CD14-positive monocyte (primary cell): ENCODE data around the gene BOLA1. TPM values are rescaled to one million over a fixed set of nuclear protein-coding genes. Genes with fewer than 3 reads are reported as not detected.

Experiments used
- DNase-seq, 3 donors: peaks; one replicate each; pipeline ENCODE4 v3.0.0-alpha.2; 2011 to 2022
- H2AFZ ChIP-seq: 2 replicates; pipeline ENCODE4 v1.6.0; 2012; ENCODE audit warnings: mild to moderate bottlenecking, low read depth, low read length, inconsistent platforms; ENCODE audit not compliant: insufficient read depth, poor library complexity, severe bottlenecking
- H3K27ac ChIP-seq, 2 donors: 1 replicate in 1 of 2; 2 replicates in 1 of 2; pipeline ENCODE4 v1.5.1; 2012 to 2013; ENCODE audit warnings: low read length in 2 of 2, control low read depth in 1 of 2, inconsistent platforms in 1 of 2, low read depth in 1 of 2, mild to moderate bottlenecking in 1 of 2
- H3K27me3 ChIP-seq, 2 donors: one replicate each; pipeline versions ENCODE4 v1.6.0 to v1.6.1; 2011 to 2013; ENCODE audit warnings: low read length in 2 of 2; ENCODE audit not compliant: control insufficient read depth in 2 of 2, insufficient read depth in 2 of 2
- H3K36me3 ChIP-seq, 2 donors: replicated peaks in 1 of 2; 1 replicate in 1 of 2; 2 replicates in 1 of 2; pipeline versions ENCODE4 v1.5.1 to v1.6.1; 2012 to 2013; ENCODE audit warnings: low read length in 2 of 2, control low read depth in 1 of 2, inconsistent platforms in 1 of 2, mild to moderate bottlenecking in 1 of 2; ENCODE audit not compliant: insufficient read depth in 2 of 2, control insufficient read depth in 1 of 2
- H3K4me1 ChIP-seq, 2 donors: 1 replicate in 1 of 2; 2 replicates in 1 of 2; pipeline versions ENCODE4 v1.5.1 to v1.6.1; 2012 to 2013; ENCODE audit warnings: low read length in 2 of 2, control low read depth in 1 of 2, inconsistent platforms in 1 of 2, mild to moderate bottlenecking in 1 of 2, moderate library complexity in 1 of 2; ENCODE audit not compliant: insufficient read depth in 2 of 2, control insufficient read depth in 1 of 2
- H3K4me2 ChIP-seq: replicated peaks from 2 replicates; pipeline ENCODE3; 2012; ENCODE audit warnings: low read length, moderate library complexity, mild to moderate bottlenecking; ENCODE audit not compliant: poor library complexity, severe bottlenecking; ENCODE audit errors: extremely low read depth
- H3K4me3 ChIP-seq, 3 experiments: fragments of 200-600 bp in 1 of 3; sonication (generic) in 1 of 3; replicated peaks in 1 of 3; 1 replicate in 2 of 3; 2 replicates in 1 of 3; pipeline ENCODE4 v1.5.1; 2011 to 2013; ENCODE audit warnings: low read length in 3 of 3, mild to moderate bottlenecking in 3 of 3, control low read depth in 2 of 3, low read depth in 2 of 3, inconsistent platforms in 1 of 3, moderate library complexity in 1 of 3
- H3K79me2 ChIP-seq: 2 replicates; pipeline ENCODE4 v1.6.0; 2012; ENCODE audit warnings: mild to moderate bottlenecking, control low read depth, inconsistent platforms, low read length, moderate library complexity; ENCODE audit not compliant: insufficient read depth
- H3K9ac ChIP-seq: 2 replicates; pipeline ENCODE4 v1.6.0; 2017; ENCODE audit warnings: low read length, mild to moderate bottlenecking; ENCODE audit not compliant: insufficient read depth, poor library complexity, severe bottlenecking
- H3K9me3 ChIP-seq, 2 donors: replicated peaks in 1 of 2; 1 replicate in 1 of 2; 2 replicates in 1 of 2; pipeline versions ENCODE4 v1.5.1 to v1.6.1; 2012 to 2013; ENCODE audit warnings: low read length in 2 of 2, control low read depth in 1 of 2; ENCODE audit not compliant: control insufficient read depth in 1 of 2, insufficient read depth in 1 of 2
- H4K20me1 ChIP-seq: 2 replicates; pipeline ENCODE4 v1.6.0; 2012; ENCODE audit warnings: mild to moderate bottlenecking, low read length, control low read depth, moderate library complexity; ENCODE audit not compliant: insufficient read depth
- H3K27ac Mint-ChIP-seq, 7 donors: one replicate each; pipeline ENCODE4 v1.8.0; 2020; ENCODE audit warnings: mild to moderate bottlenecking in 7 of 7, mixed read lengths in 7 of 7, moderate library complexity in 6 of 7, inconsistent platforms in 2 of 7
- H3K27me3 Mint-ChIP-seq, 3 donors: one replicate each; pipeline ENCODE4 v1.8.0; 2021 to 2022; ENCODE audit warnings: low read depth in 3 of 3, mild to moderate bottlenecking in 3 of 3, mixed read lengths in 3 of 3, moderate library complexity in 3 of 3, inconsistent platforms in 1 of 3
- H3K36me3 Mint-ChIP-seq, 2 donors: one replicate each; pipeline ENCODE4 v1.8.0; 2020; ENCODE audit warnings: mixed read lengths in 2 of 2, inconsistent platforms in 1 of 2, mild to moderate bottlenecking in 1 of 2
- H3K4me1 Mint-ChIP-seq: one replicate; pipeline ENCODE4 v1.8.0; 2020; ENCODE audit warnings: mild to moderate bottlenecking, mixed read lengths
- H3K4me3 Mint-ChIP-seq, 2 donors: one replicate each; pipeline ENCODE4 v1.8.0; 2020; ENCODE audit warnings: mild to moderate bottlenecking in 2 of 2, mixed read lengths in 2 of 2, moderate library complexity in 1 of 2
- H3K9me3 Mint-ChIP-seq, 7 donors: one replicate each; pipeline ENCODE4 v1.8.0; 2020 to 2022; ENCODE audit warnings: mixed read lengths in 7 of 7, mild to moderate bottlenecking in 6 of 7, moderate library complexity in 6 of 7, inconsistent platforms in 2 of 7
- CTCF ChIP-seq: fragments of 200-600 bp; IDR thresholded peaks from one replicate; pipeline ENCODE4 v1.8.0; 2022; ENCODE audit warnings: antibody characterized with exemption, mild to moderate bottlenecking
- WGBS: methylation state at CpG from one replicate; pipeline ENCODE4 v1.1.5; 2013; ENCODE audit warnings: missing lambda C conversion rate; ENCODE audit not compliant: insufficient coverage; 5-methylcytosine and 5-hydroxymethylcytosine counted together
- intact Hi-C, 2 donors: fragments of 100-400 bp; cut with micrococcal nuclease; formaldehyde crosslinking; loops; one replicate each; pipeline versions ENCODE4 v1.15.0 to v1.15.1; 2023
- polyA plus RNA-seq, 3 donors: library from polyadenylated mRNA; depleted of rRNA in 1 of 3; unstranded in 2 of 3; stranded (reverse) in 1 of 3; fragments of 300-500 nt in 2 of 3; fragments of >200 nt in 1 of 3; fragmentation: Illumina TruSeq in 2 of 3; gene quantifications; 1 replicate in 2 of 3; 2 replicates in 1 of 3; pipeline ENCODE4 v1.2.3, GENCODE V29; 2012 to 2021

The BOLA1 gene
- polyA plus RNA-seq, 3 donors, result 5.1 to 17.8 (median 17.6) TPM

- H2AFZ ChIP-seq, result no peak overlapping the region
- H3K27me3 ChIP-seq, result peaks cover 0 to 7% of the 10 kb centered on the region in 2 donors
- peaks cover 9 to 20% (median 10%) of the 10 kb centered on the region in 3 donors for H3K27me3 Mint-ChIP-seq
- H3K4me1 ChIP-seq, result peaks cover 33 to 44% of the 10 kb centered on the region in 2 donors
- no peak overlapping the region for H3K27ac ChIP-seq
- H3K9me3 ChIP-seq, result no peaks in the 10 kb centered on the region
- no peak for TF ChIP-seq CTCF
- no peak overlapping the region for H3K27ac Mint-ChIP-seq
- H3K9ac ChIP-seq, result no peak overlapping the region
- WGBS, result 100% methylated on average over 2 of the region's 3 CpGs
- H3K36me3 Mint-ChIP-seq, result peaks cover 1 to 3% of the 10 kb centered on the region in 2 donors
- H3K4me3 ChIP-seq, result no peak overlapping the region
- H3K9me3 Mint-ChIP-seq, result peaks cover 0 to 2% (median 0%) of the 10 kb centered on the region in 7 donors
- intact Hi-C loops, result no loop called here
- H3K4me1 Mint-ChIP-seq, result peaks cover 41% of the 10 kb centered on the region
- no peak for DNase-seq
- no peak overlapping the region for H3K4me3 Mint-ChIP-seq
- no peaks in the 10 kb centered on the region for H4K20me1 ChIP-seq
- no peaks in the 10 kb centered on the region for H3K36me3 ChIP-seq
- no peak overlapping the region for H3K4me2 ChIP-seq
- no peaks in the 10 kb centered on the region for H3K79me2 ChIP-seq
Measured at GRCh38 chr1:149940427-149940826, 41.1 kb downstream of the BOLA1 start.

GRCh38 chr1:149942207-149942606, 42.8 kb downstream of the BOLA1 start:
- Mint-ChIP-seq H3K4me1 (peaks cover 23% of the 10 kb centered on the region), H3K27me3 (peaks cover 9 to 23% (median 10%) of the 10 kb centered on the region in 3 donors), H3K9me3 (peaks cover 0 to 2% (median 0%) of the 10 kb centered on the region in 7 donors), H3K36me3 (peaks cover 0 to 3% of the 10 kb centered on the region in 2 donors), H3K27ac (no peak overlapping the region), H3K4me3 (no peak overlapping the region)
- H3K9me3 ChIP-seq, result no peaks in the 10 kb centered on the region
- no peak overlapping the region for H3K9ac ChIP-seq
- no peaks in the 10 kb centered on the region for H3K79me2 ChIP-seq
- peaks cover 0 to 7% of the 10 kb centered on the region in 2 donors for H3K27me3 ChIP-seq
- WGBS, result 80% methylated on average over 1 of the region's 5 CpGs
- H3K36me3 ChIP-seq, result no peaks in the 10 kb centered on the region
- intact Hi-C loops, result no loop called here
- H3K27ac ChIP-seq, result no peak overlapping the region
- no peak for DNase-seq
- no peak overlapping the region for H3K4me2 ChIP-seq
- no peak for TF ChIP-seq CTCF
- no peak overlapping the region for H3K4me3 ChIP-seq
- no peaks in the 10 kb centered on the region for H4K20me1 ChIP-seq
- peaks cover 27 to 28% of the 10 kb centered on the region in 2 donors for H3K4me1 ChIP-seq
- no peak overlapping the region for H2AFZ ChIP-seq
